HEK293 (cell line): ENCODE data around the gene TBX6.

ENCODE experiments used
- BCL11B ChIP-seq: fragments of 450-650 bp; formaldehyde crosslinking; IDR thresholded peaks from 2 replicates; pipeline ENCODE4 v1.5.1; 2016; ENCODE audit warnings: low read depth, missing biosample characterization, missing genetic modification characterization
- GLI2 ChIP-seq: fragments of 450-650 bp; formaldehyde crosslinking; IDR thresholded peaks from 2 replicates; pipeline ENCODE4; 2017; ENCODE audit warnings: missing biosample characterization, missing genetic modification characterization, low read depth, borderline replicate concordance
- KLF9 ChIP-seq: fragments of 450-650 bp; formaldehyde crosslinking; IDR thresholded peaks from 2 replicates; pipeline ENCODE4 v1.5.1; 2016; ENCODE audit warnings: missing biosample characterization, missing genetic modification characterization, low read depth
- SP2 ChIP-seq: fragments of 450-650 bp; formaldehyde crosslinking; IDR thresholded peaks from 2 replicates; pipeline ENCODE4 v1.5.1; 2016; ENCODE audit warnings: missing biosample characterization, missing genetic modification characterization
- SP7 ChIP-seq: fragments of 450-650 bp; formaldehyde crosslinking; IDR thresholded peaks from 2 replicates; pipeline ENCODE4 v1.5.1; 2016; ENCODE audit warnings: missing biosample characterization, missing genetic modification characterization
- TCF7L2 ChIP-seq: IDR thresholded peaks from 2 replicates; pipeline ENCODE4 v1.6.1; 2011; ENCODE audit warnings: low read depth, mild to moderate bottlenecking, inconsistent platforms, low read length, moderate library complexity, borderline replicate concordance
- WT1 ChIP-seq: fragments of 450-650 bp; formaldehyde crosslinking; IDR thresholded peaks from 2 replicates; pipeline ENCODE4 v1.5.1; 2016; ENCODE audit warnings: missing biosample characterization, missing genetic modification characterization
- YY1 ChIP-seq: fragments of 450-650 bp; formaldehyde crosslinking; IDR thresholded peaks from 2 replicates; pipeline ENCODE4 v1.5.1; 2018; ENCODE audit warnings: missing biosample characterization, missing genetic modification characterization
- ZBTB1 ChIP-seq: fragments of 450-650 bp; formaldehyde crosslinking; IDR thresholded peaks from 2 replicates; pipeline ENCODE4 v1.5.1; 2016; ENCODE audit warnings: missing biosample characterization, missing genetic modification characterization
- ZBTB48 ChIP-seq: fragments of 450-650 bp; formaldehyde crosslinking; IDR thresholded peaks from 2 replicates; pipeline ENCODE4 v1.5.1; 2016; ENCODE audit warnings: missing biosample characterization, missing genetic modification characterization
- ZBTB8A ChIP-seq: fragments of 450-650 bp; formaldehyde crosslinking; IDR thresholded peaks from 2 replicates; pipeline ENCODE4 v1.5.1; 2016; ENCODE audit warnings: missing biosample characterization, missing genetic modification characterization
- ZNF202 ChIP-seq: fragments of 450-650 bp; formaldehyde crosslinking; IDR thresholded peaks from 2 replicates; pipeline ENCODE4 v1.5.1; 2016; ENCODE audit warnings: missing biosample characterization, missing genetic modification characterization, borderline replicate concordance
- ZNF292 ChIP-seq: fragments of 450-650 bp; formaldehyde crosslinking; IDR thresholded peaks from 2 replicates; pipeline ENCODE4 v1.5.1; 2016; ENCODE audit warnings: low read depth, missing biosample characterization, missing genetic modification characterization, borderline replicate concordance
- ZNF324 ChIP-seq: fragments of 450-650 bp; formaldehyde crosslinking; IDR thresholded peaks from 2 replicates; pipeline ENCODE4 v1.5.1; 2016; ENCODE audit warnings: missing biosample characterization, missing genetic modification characterization
- ZNF561 ChIP-seq: fragments of 450-650 bp; IDR thresholded peaks from 2 replicates; pipeline ENCODE4 v1.5.1; 2018; ENCODE audit warnings: missing biosample characterization, missing genetic modification characterization, borderline replicate concordance
- ZNF600 ChIP-seq: fragments of 450-650 bp; formaldehyde crosslinking; IDR thresholded peaks from 2 replicates; pipeline ENCODE4 v1.5.1; 2016; ENCODE audit warnings: missing biosample characterization, missing genetic modification characterization
- ZNF629 ChIP-seq: fragments of 450-650 bp; formaldehyde crosslinking; IDR thresholded peaks from 2 replicates; pipeline ENCODE4 v1.5.1; 2017; ENCODE audit warnings: missing biosample characterization, missing genetic modification characterization
- ZNF707 ChIP-seq: fragments of 450-650 bp; formaldehyde crosslinking; IDR thresholded peaks from 2 replicates; pipeline ENCODE4 v1.5.1; 2016; ENCODE audit warnings: missing biosample characterization, missing genetic modification characterization
- TF ChIP-seq, protein P1 (sequence below): fragments of 450-650 bp; formaldehyde crosslinking; IDR thresholded peaks from 2 replicates; pipeline ENCODE4 v1.5.1; 2016; ENCODE audit warnings: missing biosample characterization, missing genetic modification characterization
- TF ChIP-seq, protein P2 (sequence below): fragments of 450-650 bp; formaldehyde crosslinking; IDR thresholded peaks from 2 replicates; pipeline ENCODE4 v1.5.1; 2017; ENCODE audit warnings: missing biosample characterization, missing genetic modification characterization
- TF ChIP-seq, protein P3 (sequence below): fragments of 450-650 bp; formaldehyde crosslinking; IDR thresholded peaks from 2 replicates; pipeline ENCODE4 v1.5.1; 2016; ENCODE audit warnings: missing biosample characterization, missing genetic modification characterization
- TF ChIP-seq, protein P4 (sequence below): fragments of 450-650 bp; formaldehyde crosslinking; IDR thresholded peaks from 2 replicates; pipeline ENCODE4 v1.5.1; 2016; ENCODE audit warnings: missing biosample characterization, missing genetic modification characterization, low read depth
- TF ChIP-seq, protein P5 (sequence below): fragments of 450-650 bp; formaldehyde crosslinking; IDR thresholded peaks from 2 replicates; pipeline ENCODE4 v1.5.1; 2016; ENCODE audit warnings: missing biosample characterization, missing genetic modification characterization
- TF ChIP-seq, protein P6 (sequence below): fragments of 450-650 bp; formaldehyde crosslinking; IDR thresholded peaks from 2 replicates; pipeline ENCODE4 v1.5.1; 2016; ENCODE audit warnings: missing biosample characterization, missing genetic modification characterization, low read depth
- TF ChIP-seq, protein P7 (sequence below): fragments of 450-650 bp; formaldehyde crosslinking; IDR thresholded peaks from 2 replicates; pipeline ENCODE4 v1.5.1; 2017; ENCODE audit warnings: missing biosample characterization, missing genetic modification characterization

The TBX6 gene

DNA sequence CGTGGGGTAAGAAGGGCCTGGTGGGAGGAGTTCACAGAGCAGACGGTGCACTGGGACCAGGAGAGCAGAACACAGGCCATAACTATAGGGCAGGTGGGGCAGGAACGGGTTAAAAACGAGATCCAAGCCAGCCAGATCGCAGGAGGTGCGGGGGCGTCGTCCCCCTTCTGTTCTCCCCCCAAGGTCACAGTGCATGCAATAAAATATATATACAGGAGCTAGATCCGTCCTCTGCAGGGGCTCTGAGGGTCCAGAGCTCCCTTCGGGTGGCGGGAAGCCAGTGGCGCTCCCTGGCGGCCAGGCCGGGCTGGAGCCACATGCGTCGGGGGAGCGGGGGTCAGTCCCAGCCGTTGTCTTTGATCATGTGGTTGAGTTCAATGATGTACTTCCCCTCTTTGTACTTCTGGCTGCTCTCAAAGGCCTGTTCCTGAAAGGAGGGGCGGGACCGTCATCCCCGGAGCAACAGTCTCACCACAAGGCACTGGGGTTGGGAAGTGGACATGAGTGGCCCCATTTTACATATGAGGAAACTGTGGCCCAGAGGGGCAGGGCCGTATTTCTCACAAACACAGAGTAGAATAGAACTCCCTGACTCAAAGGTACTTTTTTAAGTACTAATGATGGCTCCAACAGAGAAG lies 768 bp upstream of the TBX6 start (continued):
- TF ChIP-seq, protein P1, sequence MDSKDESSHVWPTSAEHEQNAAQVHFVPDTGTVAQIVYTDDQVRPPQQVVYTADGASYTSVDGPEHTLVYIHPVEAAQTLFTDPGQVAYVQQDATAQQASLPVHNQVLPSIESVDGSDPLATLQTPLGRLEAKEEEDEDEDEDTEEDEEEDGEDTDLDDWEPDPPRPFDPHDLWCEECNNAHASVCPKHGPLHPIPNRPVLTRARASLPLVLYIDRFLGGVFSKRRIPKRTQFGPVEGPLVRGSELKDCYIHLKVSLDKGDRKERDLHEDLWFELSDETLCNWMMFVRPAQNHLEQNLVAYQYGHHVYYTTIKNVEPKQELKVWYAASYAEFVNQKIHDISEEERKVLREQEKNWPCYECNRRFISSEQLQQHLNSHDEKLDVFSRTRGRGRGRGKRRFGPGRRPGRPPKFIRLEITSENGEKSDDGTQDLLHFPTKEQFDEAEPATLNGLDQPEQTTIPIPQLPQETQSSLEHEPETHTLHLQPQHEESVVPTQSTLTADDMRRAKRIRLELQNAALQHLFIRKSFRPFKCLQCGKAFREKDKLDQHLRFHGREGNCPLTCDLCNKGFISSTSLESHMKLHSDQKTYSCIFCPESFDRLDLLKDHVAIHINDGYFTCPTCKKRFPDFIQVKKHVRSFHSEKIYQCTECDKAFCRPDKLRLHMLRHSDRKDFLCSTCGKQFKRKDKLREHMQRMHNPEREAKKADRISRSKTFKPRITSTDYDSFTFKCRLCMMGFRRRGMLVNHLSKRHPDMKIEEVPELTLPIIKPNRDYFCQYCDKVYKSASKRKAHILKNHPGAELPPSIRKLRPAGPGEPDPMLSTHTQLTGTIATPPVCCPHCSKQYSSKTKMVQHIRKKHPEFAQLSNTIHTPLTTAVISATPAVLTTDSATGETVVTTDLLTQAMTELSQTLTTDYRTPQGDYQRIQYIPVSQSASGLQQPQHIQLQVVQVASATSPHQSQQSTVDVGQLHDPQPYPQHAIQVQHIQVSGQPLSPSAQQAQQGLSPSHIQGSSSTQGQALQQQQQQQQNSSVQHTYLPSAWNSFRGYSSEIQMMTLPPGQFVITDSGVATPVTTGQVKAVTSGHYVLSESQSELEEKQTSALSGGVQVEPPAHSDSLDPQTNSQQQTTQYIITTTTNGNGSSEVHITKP (tag by site-specific recombination), result peak; percentile 87
- no peak for TF ChIP-seq ZNF707 (tag by site-specific recombination)
- TF ChIP-seq, protein P2, sequence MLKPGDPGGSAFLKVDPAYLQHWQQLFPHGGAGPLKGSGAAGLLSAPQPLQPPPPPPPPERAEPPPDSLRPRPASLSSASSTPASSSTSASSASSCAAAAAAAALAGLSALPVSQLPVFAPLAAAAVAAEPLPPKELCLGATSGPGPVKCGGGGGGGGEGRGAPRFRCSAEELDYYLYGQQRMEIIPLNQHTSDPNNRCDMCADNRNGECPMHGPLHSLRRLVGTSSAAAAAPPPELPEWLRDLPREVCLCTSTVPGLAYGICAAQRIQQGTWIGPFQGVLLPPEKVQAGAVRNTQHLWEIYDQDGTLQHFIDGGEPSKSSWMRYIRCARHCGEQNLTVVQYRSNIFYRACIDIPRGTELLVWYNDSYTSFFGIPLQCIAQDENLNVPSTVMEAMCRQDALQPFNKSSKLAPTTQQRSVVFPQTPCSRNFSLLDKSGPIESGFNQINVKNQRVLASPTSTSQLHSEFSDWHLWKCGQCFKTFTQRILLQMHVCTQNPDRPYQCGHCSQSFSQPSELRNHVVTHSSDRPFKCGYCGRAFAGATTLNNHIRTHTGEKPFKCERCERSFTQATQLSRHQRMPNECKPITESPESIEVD (tag by site-specific recombination), result no peak
- TF ChIP-seq ZBTB8A (tag by site-specific recombination), result peak; percentile 56
- TF ChIP-seq, protein P3, sequence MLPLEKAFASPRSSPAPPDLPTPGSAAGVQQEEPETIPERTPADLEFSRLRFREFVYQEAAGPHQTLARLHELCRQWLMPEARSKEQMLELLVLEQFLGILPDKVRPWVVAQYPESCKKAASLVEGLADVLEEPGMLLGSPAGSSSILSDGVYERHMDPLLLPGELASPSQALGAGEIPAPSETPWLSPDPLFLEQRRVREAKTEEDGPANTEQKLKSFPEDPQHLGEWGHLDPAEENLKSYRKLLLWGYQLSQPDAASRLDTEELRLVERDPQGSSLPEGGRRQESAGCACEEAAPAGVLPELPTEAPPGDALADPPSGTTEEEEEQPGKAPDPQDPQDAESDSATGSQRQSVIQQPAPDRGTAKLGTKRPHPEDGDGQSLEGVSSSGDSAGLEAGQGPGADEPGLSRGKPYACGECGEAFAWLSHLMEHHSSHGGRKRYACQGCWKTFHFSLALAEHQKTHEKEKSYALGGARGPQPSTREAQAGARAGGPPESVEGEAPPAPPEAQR (tag by site-specific recombination), result no peak
- peak; percentile 19; the same call in 1 of the 2 replicates for TF ChIP-seq ZNF324 (tag by site-specific recombination)
- TF ChIP-seq, protein P4, sequence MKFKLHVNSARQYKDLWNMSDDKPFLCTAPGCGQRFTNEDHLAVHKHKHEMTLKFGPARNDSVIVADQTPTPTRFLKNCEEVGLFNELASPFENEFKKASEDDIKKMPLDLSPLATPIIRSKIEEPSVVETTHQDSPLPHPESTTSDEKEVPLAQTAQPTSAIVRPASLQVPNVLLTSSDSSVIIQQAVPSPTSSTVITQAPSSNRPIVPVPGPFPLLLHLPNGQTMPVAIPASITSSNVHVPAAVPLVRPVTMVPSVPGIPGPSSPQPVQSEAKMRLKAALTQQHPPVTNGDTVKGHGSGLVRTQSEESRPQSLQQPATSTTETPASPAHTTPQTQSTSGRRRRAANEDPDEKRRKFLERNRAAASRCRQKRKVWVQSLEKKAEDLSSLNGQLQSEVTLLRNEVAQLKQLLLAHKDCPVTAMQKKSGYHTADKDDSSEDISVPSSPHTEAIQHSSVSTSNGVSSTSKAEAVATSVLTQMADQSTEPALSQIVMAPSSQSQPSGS (tag by site-specific recombination), result no peak
- TF ChIP-seq YY1 (tag by site-specific recombination), result peak; percentile 50
- TF ChIP-seq ZNF292, result no peak
- TF ChIP-seq, protein P5, sequence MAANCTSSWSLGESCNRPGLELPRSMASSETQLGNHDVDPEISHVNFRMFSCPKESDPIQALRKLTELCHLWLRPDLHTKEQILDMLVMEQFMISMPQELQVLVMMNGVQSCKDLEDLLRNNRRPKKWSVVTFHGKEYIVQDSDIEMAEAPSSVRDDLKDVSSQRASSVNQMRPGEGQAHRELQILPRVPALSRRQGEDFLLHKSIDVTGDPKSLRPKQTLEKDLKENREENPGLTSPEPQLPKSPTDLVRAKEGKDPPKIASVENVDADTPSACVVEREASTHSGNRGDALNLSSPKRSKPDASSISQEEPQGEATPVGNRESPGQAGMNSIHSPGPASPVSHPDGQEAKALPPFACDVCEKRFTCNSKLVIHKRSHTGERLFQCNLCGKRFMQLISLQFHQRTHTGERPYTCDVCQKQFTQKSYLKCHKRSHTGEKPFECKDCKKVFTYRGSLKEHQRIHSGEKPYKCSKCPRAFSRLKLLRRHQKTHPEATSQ (tag by site-specific recombination), result peak; percentile 9; the same call in 1 of the 2 replicates
- TF ChIP-seq TCF7L2, result 0 out of 2 replicates have a peak, but pooled peaks have one; percentile 70
- peak; percentile 15; the same call in 1 of the 2 replicates for TF ChIP-seq WT1 (tag by site-specific recombination)
- no peak; the same call in 1 of the 2 replicates for TF ChIP-seq BCL11B (tag by site-specific recombination)
- TF ChIP-seq KLF9 (tag by site-specific recombination), result peak; percentile 46; the same call in 1 of the 2 replicates
- peak; percentile 73 for TF ChIP-seq ZNF600 (tag by site-specific recombination)
- peak; percentile 63 for TF ChIP-seq SP2
- TF ChIP-seq, protein P6, sequence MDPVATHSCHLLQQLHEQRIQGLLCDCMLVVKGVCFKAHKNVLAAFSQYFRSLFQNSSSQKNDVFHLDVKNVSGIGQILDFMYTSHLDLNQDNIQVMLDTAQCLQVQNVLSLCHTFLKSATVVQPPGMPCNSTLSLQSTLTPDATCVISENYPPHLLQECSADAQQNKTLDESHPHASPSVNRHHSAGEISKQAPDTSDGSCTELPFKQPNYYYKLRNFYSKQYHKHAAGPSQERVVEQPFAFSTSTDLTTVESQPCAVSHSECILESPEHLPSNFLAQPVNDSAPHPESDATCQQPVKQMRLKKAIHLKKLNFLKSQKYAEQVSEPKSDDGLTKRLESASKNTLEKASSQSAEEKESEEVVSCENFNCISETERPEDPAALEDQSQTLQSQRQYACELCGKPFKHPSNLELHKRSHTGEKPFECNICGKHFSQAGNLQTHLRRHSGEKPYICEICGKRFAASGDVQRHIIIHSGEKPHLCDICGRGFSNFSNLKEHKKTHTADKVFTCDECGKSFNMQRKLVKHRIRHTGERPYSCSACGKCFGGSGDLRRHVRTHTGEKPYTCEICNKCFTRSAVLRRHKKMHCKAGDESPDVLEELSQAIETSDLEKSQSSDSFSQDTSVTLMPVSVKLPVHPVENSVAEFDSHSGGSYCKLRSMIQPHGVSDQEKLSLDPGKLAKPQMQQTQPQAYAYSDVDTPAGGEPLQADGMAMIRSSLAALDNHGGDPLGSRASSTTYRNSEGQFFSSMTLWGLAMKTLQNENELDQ (tag by site-specific recombination), result no peak
- peak; percentile 47 for TF ChIP-seq ZBTB48 (tag by site-specific recombination)
- TF ChIP-seq SP7 (tag by site-specific recombination), result peak; percentile 73
- peak; percentile 12; the same call in 1 of the 2 replicates for TF ChIP-seq ZBTB1 (tag by site-specific recombination)
- TF ChIP-seq, protein P7, sequence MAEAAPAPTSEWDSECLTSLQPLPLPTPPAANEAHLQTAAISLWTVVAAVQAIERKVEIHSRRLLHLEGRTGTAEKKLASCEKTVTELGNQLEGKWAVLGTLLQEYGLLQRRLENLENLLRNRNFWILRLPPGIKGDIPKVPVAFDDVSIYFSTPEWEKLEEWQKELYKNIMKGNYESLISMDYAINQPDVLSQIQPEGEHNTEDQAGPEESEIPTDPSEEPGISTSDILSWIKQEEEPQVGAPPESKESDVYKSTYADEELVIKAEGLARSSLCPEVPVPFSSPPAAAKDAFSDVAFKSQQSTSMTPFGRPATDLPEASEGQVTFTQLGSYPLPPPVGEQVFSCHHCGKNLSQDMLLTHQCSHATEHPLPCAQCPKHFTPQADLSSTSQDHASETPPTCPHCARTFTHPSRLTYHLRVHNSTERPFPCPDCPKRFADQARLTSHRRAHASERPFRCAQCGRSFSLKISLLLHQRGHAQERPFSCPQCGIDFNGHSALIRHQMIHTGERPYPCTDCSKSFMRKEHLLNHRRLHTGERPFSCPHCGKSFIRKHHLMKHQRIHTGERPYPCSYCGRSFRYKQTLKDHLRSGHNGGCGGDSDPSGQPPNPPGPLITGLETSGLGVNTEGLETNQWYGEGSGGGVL, result peak; percentile 57; the same call in 1 of the 2 replicates
- TF ChIP-seq ZNF629, result peak; percentile 87
- TF ChIP-seq GLI2 (tag by site-specific recombination), result no peak
- TF ChIP-seq ZNF202 (tag by site-specific recombination), result no peak
- TF ChIP-seq ZNF561 (tag by site-specific recombination), result peak; percentile 19; the same call in 1 of the 2 replicates
